Colonic mucosa (tissue), 4 donors: ENCODE results near the gene SCN7A. TPM values are rescaled to one million over a fixed set of nuclear protein-coding genes. Genes with fewer than 3 reads are reported as not detected.

Experiments used
- DNase-seq: peaks from one replicate; pipeline ENCODE4 v3.0.0-alpha.2; 2020
- H3K27ac ChIP-seq: fragments of 200-600 bp; one replicate; pipeline ENCODE4 v1.8.0; 2021
- H3K27me3 ChIP-seq: fragments of 200-600 bp; one replicate; pipeline ENCODE4 v1.8.0; 2021
- H3K36me3 ChIP-seq: fragments of 200-600 bp; one replicate; pipeline ENCODE4 v1.8.0; 2021
- H3K4me1 ChIP-seq: fragments of 200-600 bp; one replicate; pipeline ENCODE4 v1.8.0; 2021; ENCODE audit warnings: mild to moderate bottlenecking
- H3K4me3 ChIP-seq: fragments of 200-600 bp; one replicate; pipeline ENCODE4 v1.8.0; 2021
- H3K9ac ChIP-seq, 2 donors: one replicate each; pipeline ENCODE4 v1.7.0; 2013; ENCODE audit warnings: control low read depth in 2 of 2, low read depth in 2 of 2, low read length in 2 of 2
- H3K9me3 ChIP-seq: fragments of 200-600 bp; one replicate; pipeline ENCODE4 v1.8.0; 2021
- CTCF ChIP-seq: fragments of 200-600 bp; IDR thresholded peaks from one replicate; pipeline ENCODE4 v1.8.0; 2022; ENCODE audit warnings: antibody characterized with exemption, mild to moderate bottlenecking
- intact Hi-C: fragments of 100-400 bp; cut with DNase I; formaldehyde crosslinking; loops from one replicate; pipeline ENCODE4 v1.14.1; 2022
- total RNA-seq, 2 donors: library from RNA; stranded (reverse); fragmentation: NEBNext Ultra II Directional in 1 of 2; extraction: Animal tissue kit (Norgen Biotek cat#: 25700) in 1 of 2; gene quantifications; one replicate each; pipeline ENCODE4 v1.2.1, GENCODE V29; 2021
- donor health status: healthy.
- donor health status: DM: no; HTN: no; CAD: no.
- donor health status: DM: no; HTN: no; CAD: no.

The SCN7A gene
- total RNA-seq, 2 donors from 2014 or later = 1.2 to 6.7 TPM

DNA sequence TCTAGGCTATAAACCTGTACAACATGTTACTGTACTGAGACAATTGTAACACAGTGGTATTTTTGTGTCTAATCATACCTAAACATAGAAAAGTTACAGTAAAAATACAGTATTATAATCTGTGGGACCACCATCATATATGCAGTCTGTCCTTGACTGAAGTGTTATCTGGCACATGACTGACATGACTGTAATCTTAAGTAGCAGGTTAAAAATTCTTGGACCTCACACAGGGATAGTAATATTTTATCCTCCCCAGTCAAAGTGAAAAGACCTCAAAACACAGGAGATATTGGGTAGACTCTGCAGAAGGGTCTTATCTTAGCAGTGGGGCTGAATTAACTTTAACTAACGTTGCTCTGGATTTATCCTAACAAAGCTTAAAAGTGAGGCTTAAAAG, 113.4 kb downstream of the SCN7A start:
- Histone ChIP-seq H3K27me3 (no peaks in the 10 kb centered on the region), H3K9ac (no peak overlapping the region), H3K36me3 (no peaks in the 10 kb centered on the region), H3K27ac (no peak overlapping the region), H3K4me3 (no peak overlapping the region), H3K4me1 (no peaks in the 10 kb centered on the region), H3K9me3 (no peaks in the 10 kb centered on the region)
- intact Hi-C loops = no loop called here
- DNase-seq = no peak
- no peak for TF ChIP-seq CTCF

GRCh38 chr2:166376873-166377272, 117.2 kb downstream of the SCN7A start:
- no peak overlapping the region for H3K27ac ChIP-seq
- intact Hi-C loops = no loop called here
- no peaks in the 10 kb centered on the region for H3K9me3 ChIP-seq
- no peak for DNase-seq
- no peaks in the 10 kb centered on the region for H3K4me1 ChIP-seq
- H3K9ac ChIP-seq = no peak overlapping the region
- TF ChIP-seq CTCF = no peak
- H3K36me3 ChIP-seq = no peaks in the 10 kb centered on the region
- no peaks in the 10 kb centered on the region for H3K27me3 ChIP-seq
- no peak overlapping the region for H3K4me3 ChIP-seq

GRCh38 chr2:166376488-166376828, 117.6 kb downstream of the SCN7A start:
- H3K9ac ChIP-seq = no peak overlapping the region
- H3K4me3 ChIP-seq = peak overlapping the region; percentile 50
- intact Hi-C loops = no loop called here

GRCh38 chr2:166375736-166376487, 118.1 kb downstream of the SCN7A start, which contains the start of gene SCN9A:
Gene SCN9A, minus strand, starts transcription at chr2:166375944. Its CDS starts 64,188 bp downstream, at chr2:166311756.
- Histone ChIP-seq H3K9ac (peak within 1 kb of the TSS; percentile 13 to 31), H3K27ac (peak within 1 kb of the TSS; percentile 79)
- intact Hi-C loops = no loop called here

More at GRCh38 chr2:166376488-166376828, 117.6 kb downstream of the SCN7A start:
- no peak for TF ChIP-seq CTCF
- no peaks in the 10 kb centered on the region for H3K4me1 ChIP-seq
- no peaks in the 10 kb centered on the region for H3K36me3 ChIP-seq
- H3K9me3 ChIP-seq = no peaks in the 10 kb centered on the region
- no peaks in the 10 kb centered on the region for H3K27me3 ChIP-seq
- no peak for DNase-seq
- no peak overlapping the region for H3K27ac ChIP-seq

GRCh38 chr2:166375195-166375735, 118.8 kb downstream of the SCN7A start:
- no peak for TF ChIP-seq CTCF
- Histone ChIP-seq H3K9me3 (no peaks in the 10 kb centered on the region), H3K27me3 (no peaks in the 10 kb centered on the region), H3K4me3 (peak overlapping the region; percentile 50), H3K27ac (peak overlapping the region; percentile 79), H3K36me3 (no peaks in the 10 kb centered on the region), H3K9ac (peak overlapping the region; percentile 13 to 31), H3K4me1 (no peaks in the 10 kb centered on the region)
- intact Hi-C loops = no loop called here
- peak; percentile 50 for DNase-seq

More at GRCh38 chr2:166375736-166376487, 118.1 kb downstream of the SCN7A start, which contains the start of gene SCN9A:
- H3K27me3 ChIP-seq = no peaks in the 10 kb centered on the region
- no peaks in the 10 kb centered on the region for H3K36me3 ChIP-seq
- DNase-seq = peak; percentile 87
- peak within 1 kb of the TSS; percentile 50 for H3K4me3 ChIP-seq
- H3K4me1 ChIP-seq = no peaks in the 10 kb centered on the region
- no peaks in the 10 kb centered on the region for H3K9me3 ChIP-seq
- TF ChIP-seq CTCF = no peak
